Measurements from ENCODE around the gene ZNF521. TPM values are rescaled to one million over a fixed set of nuclear protein-coding genes. Genes with fewer than 3 reads are reported as not detected.

The ZNF521 gene
- total RNA-seq, 1 donor from 2014 or later: 75.1 TPM

- no peak overlapping the region for H3K27ac Mint-ChIP-seq
These were observed 13.3 kb upstream of the ZNF521 start for GRCh38 chr18:25365242-25365641.

GRCh38 chr18:25364732-25365131 lies 12.8 kb upstream of the ZNF521 start:
- H3K9me3 Mint-ChIP-seq: no peaks in the 10 kb centered on the region
- H3K27ac Mint-ChIP-seq: no peak overlapping the region
- DNase-seq (ENCODE audit: extremely low spot score, unreplicated experiment): no peak
- no peak for TF ChIP-seq CTCF (conservative IDR thresholded peaks at IDR 0.05)
- H3K27me3 Mint-ChIP-seq: peaks cover 23% of the 10 kb centered on the region
- H3K36me3 Mint-ChIP-seq: peaks cover 7% of the 10 kb centered on the region
- H3K4me3 Mint-ChIP-seq: no peak overlapping the region
- peaks cover 3% of the 10 kb centered on the region for H3K4me1 Mint-ChIP-seq (ENCODE audit: unreplicated experiment)

More at GRCh38 chr18:25365242-25365641, 13.3 kb upstream of the ZNF521 start:
- TF ChIP-seq CTCF (conservative IDR thresholded peaks at IDR 0.05): no peak
- DNase-seq (ENCODE audit: extremely low spot score, unreplicated experiment): no peak
- no peaks in the 10 kb centered on the region for H3K4me1 Mint-ChIP-seq (ENCODE audit: unreplicated experiment)
- no peak overlapping the region for H3K4me3 Mint-ChIP-seq
- peaks cover 7% of the 10 kb centered on the region for H3K36me3 Mint-ChIP-seq
- H3K27me3 Mint-ChIP-seq: peaks cover 25% of the 10 kb centered on the region
- H3K9me3 Mint-ChIP-seq: no peaks in the 10 kb centered on the region

- Mint-ChIP-seq H3K36me3 (no peaks in the 10 kb centered on the region), H3K27ac (no peak overlapping the region), H3K27me3 (peaks cover 20% of the 10 kb centered on the region), H3K4me3 (no peak overlapping the region), H3K4me1 (ENCODE audit: unreplicated experiment) (peaks cover 11% of the 10 kb centered on the region), H3K9me3 (no peaks in the 10 kb centered on the region)
- no peak for DNase-seq (ENCODE audit: extremely low spot score, unreplicated experiment)
- TF ChIP-seq CTCF (conservative IDR thresholded peaks at IDR 0.05): no peak
These were observed 8.4 kb upstream of the ZNF521 start for GRCh38 chr18:25360301-25360899.

- H3K27me3 Mint-ChIP-seq: peaks cover 51% of the 10 kb centered on the region
- no peak overlapping the region for H3K27ac Mint-ChIP-seq
- TF ChIP-seq CTCF (conservative IDR thresholded peaks at IDR 0.05): no peak
- H3K36me3 Mint-ChIP-seq: no peaks in the 10 kb centered on the region
- no peak for DNase-seq (ENCODE audit: extremely low spot score, unreplicated experiment)
- peak overlapping the region; percentile 89 for H3K4me3 Mint-ChIP-seq
- H3K4me1 Mint-ChIP-seq (ENCODE audit: unreplicated experiment): peaks cover 14% of the 10 kb centered on the region
- H3K9me3 Mint-ChIP-seq: no peaks in the 10 kb centered on the region
These were observed 1.1 kb upstream of the ZNF521 start for GRCh38 chr18:25353080-25353479.

- Mint-ChIP-seq H3K27me3 (peaks cover 56% of the 10 kb centered on the region), H3K27ac (no peak overlapping the region), H3K36me3 (no peaks in the 10 kb centered on the region), H3K9me3 (no peaks in the 10 kb centered on the region), H3K4me1 (ENCODE audit: unreplicated experiment) (peaks cover 18% of the 10 kb centered on the region), H3K4me3 (peak overlapping the region; percentile 89)
- TF ChIP-seq CTCF (conservative IDR thresholded peaks at IDR 0.05): peak; percentile 29
- no peak for DNase-seq (ENCODE audit: extremely low spot score, unreplicated experiment)
These were observed 651 bp upstream of the ZNF521 start for GRCh38 chr18:25352629-25353005.
